A673 (cell line): ENCODE measurements around the gene ZNF280A. TPM values are rescaled to one million over a fixed set of nuclear protein-coding genes. Genes with fewer than 3 reads are reported as not detected.

Experiments
- BruUV-seq: library from RNA; stranded (reverse); fragments of 400-500 nt; replicated peaks from 2 replicates; lab custom pipeline; 2021; lab: Mats Ljungman, UMichigan
- CTCF ChIA-PET: fragments of 300-600 bp; sonication (Branson Sonifier 250); formaldehyde crosslinking; loops from one replicate; lab custom pipeline; 2022; ENCODE audit warnings: antibody characterized with exemption; lab: Charles Lee
- POLR2A ChIA-PET: fragments of 300-600 bp; sonication (Branson Sonifier 250); formaldehyde crosslinking; loops from one replicate; lab custom pipeline; 2022; ENCODE audit warnings: antibody characterized with exemption; ENCODE audit not compliant: low non-redundant PET; lab: Charles Lee
- DNase-seq: peaks from one replicate; pipeline ENCODE4 v3.0.0-alpha.2; 2015; ENCODE audit warnings: low spot score
- H3K27ac ChIP-seq: fragments of 200-600 bp; sonication (generic); 2 replicates; pipeline ENCODE4 v1.5.1; 2016; ENCODE audit warnings: mixed run types, low read depth, mild to moderate bottlenecking, mixed read lengths, antibody characterized with exemption, low read length; ENCODE audit not compliant: poor library complexity, severe bottlenecking
- H3K27me3 ChIP-seq: fragments of 200-600 bp; sonication (generic); replicated peaks from 2 replicates; pipeline ENCODE4 v1.6.1; 2017; ENCODE audit warnings: mixed run types, low read depth, mild to moderate bottlenecking, mixed read lengths, antibody characterized with exemption, low read length; ENCODE audit not compliant: insufficient read depth, poor library complexity
- H3K36me3 ChIP-seq: fragments of 200-600 bp; sonication (generic); 2 replicates; pipeline ENCODE4 v1.6.1; 2016; ENCODE audit warnings: mixed run types, mild to moderate bottlenecking, mixed read lengths, antibody characterized with exemption, low read length; ENCODE audit not compliant: insufficient read depth, poor library complexity, severe bottlenecking
- H3K4me1 ChIP-seq: fragments of 200-600 bp; sonication (generic); 2 replicates; pipeline ENCODE4 v1.6.1; 2017; ENCODE audit warnings: mixed run types, mild to moderate bottlenecking, mixed read lengths, antibody characterized with exemption, low read length; ENCODE audit not compliant: insufficient read depth, poor library complexity, severe bottlenecking
- H3K4me3 ChIP-seq: fragments of 200-600 bp; sonication (generic); 2 replicates; pipeline ENCODE4 v1.5.1; 2016; ENCODE audit warnings: low read depth, mixed run types, mild to moderate bottlenecking, mixed read lengths, low read length; ENCODE audit not compliant: poor library complexity, severe bottlenecking
- H3K9me3 ChIP-seq: fragments of 200-600 bp; sonication (generic); 2 replicates; pipeline ENCODE4 v1.6.1; 2016; ENCODE audit warnings: mixed run types, low read depth, mild to moderate bottlenecking, mixed read lengths, antibody characterized with exemption, low read length; ENCODE audit not compliant: poor library complexity, severe bottlenecking
- EZH2 ChIP-seq: fragments of 200-600 bp; sonication (generic); IDR thresholded peaks from 2 replicates; pipeline ENCODE4 v1.6.1; 2017; ENCODE audit warnings: borderline replicate concordance, low read depth, mild to moderate bottlenecking, mixed read lengths, antibody characterized with exemption, low read length; ENCODE audit not compliant: poor library complexity, severe bottlenecking
- intact Hi-C: fragments of 100-400 bp; cut with micrococcal nuclease; formaldehyde crosslinking; loops from one replicate; pipeline ENCODE4 v1.10.0; 2022; ENCODE audit not compliant: unreplicated experiment
- total RNA-seq: library from RNA; stranded (reverse); gene quantifications from 2 replicates; pipeline ENCODE4 v1.2.3, GENCODE V29; 2021
- TF ChIP-seq, protein P1 (sequence below): fragments of 300-800, 200-600 bp; sonication (generic); conservative IDR thresholded peaks from 2 replicates; pipeline ENCODE4 v1.5.1; 2017; ENCODE audit warnings: low read depth, mild to moderate bottlenecking, antibody characterized with exemption, low read length, moderate library complexity, mixed read lengths

The ZNF280A gene
- total RNA-seq, 1 experiment from 2014 or later = not detected

DNA sequence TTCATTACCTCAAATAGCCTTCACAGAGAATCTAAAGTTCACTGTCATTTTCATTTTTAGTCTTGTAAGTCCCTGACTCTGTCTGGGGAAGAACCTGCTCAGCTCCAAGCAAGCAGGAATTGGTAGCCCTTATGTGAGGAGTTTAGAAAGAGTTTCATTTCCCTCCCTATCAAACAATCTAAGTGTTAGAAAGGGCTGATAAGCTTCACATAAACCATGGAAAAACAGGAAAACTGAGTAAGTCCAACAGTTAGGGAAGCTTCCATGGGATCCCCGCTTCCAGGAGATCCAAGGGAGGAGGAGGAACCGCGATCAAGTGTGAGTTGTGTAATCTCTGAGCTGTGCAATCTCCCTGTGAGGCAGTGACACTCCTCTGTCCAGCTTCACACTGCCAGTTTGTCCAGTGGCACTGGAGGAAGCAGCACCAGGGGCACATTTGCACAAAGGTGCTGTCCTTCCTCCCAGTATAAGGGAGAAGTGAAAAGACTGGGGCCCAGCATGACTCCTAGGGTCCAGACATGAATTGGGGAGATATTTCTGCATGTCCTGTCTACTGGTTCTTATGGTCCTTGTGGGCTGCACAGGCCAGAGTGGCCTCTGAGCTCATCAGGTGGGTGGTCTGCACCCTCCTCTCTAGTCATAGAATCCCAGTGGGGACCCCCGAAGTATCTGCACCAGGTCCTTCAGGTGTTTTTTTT is 34.7 kb upstream of the ZNF280A start:
- H3K27me3 ChIP-seq = no peaks in the 10 kb centered on the region
- no peak overlapping the region for H3K27ac ChIP-seq
- peaks cover 7% of the 10 kb centered on the region for H3K4me1 ChIP-seq
- TF ChIP-seq, protein P1, sequence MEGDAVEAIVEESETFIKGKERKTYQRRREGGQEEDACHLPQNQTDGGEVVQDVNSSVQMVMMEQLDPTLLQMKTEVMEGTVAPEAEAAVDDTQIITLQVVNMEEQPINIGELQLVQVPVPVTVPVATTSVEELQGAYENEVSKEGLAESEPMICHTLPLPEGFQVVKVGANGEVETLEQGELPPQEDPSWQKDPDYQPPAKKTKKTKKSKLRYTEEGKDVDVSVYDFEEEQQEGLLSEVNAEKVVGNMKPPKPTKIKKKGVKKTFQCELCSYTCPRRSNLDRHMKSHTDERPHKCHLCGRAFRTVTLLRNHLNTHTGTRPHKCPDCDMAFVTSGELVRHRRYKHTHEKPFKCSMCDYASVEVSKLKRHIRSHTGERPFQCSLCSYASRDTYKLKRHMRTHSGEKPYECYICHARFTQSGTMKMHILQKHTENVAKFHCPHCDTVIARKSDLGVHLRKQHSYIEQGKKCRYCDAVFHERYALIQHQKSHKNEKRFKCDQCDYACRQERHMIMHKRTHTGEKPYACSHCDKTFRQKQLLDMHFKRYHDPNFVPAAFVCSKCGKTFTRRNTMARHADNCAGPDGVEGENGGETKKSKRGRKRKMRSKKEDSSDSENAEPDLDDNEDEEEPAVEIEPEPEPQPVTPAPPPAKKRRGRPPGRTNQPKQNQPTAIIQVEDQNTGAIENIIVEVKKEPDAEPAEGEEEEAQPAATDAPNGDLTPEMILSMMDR = no peak
- no peak for TF ChIP-seq EZH2
- no peaks in the 10 kb centered on the region for H3K9me3 ChIP-seq
- CTCF ChIA-PET = interaction anchor here (0.7 kb wide), 1 partner anchor 22 kb away, joined by 3 read pairs; no protein-coding TSS in a partner anchor
- BruUV-seq = no TSS peak
- POLR2A ChIA-PET = no interaction called here
- no peaks in the 10 kb centered on the region for H3K36me3 ChIP-seq
- H3K4me3 ChIP-seq = no peak overlapping the region
- intact Hi-C loops = no loop called here
- DNase-seq = no peak

DNA sequence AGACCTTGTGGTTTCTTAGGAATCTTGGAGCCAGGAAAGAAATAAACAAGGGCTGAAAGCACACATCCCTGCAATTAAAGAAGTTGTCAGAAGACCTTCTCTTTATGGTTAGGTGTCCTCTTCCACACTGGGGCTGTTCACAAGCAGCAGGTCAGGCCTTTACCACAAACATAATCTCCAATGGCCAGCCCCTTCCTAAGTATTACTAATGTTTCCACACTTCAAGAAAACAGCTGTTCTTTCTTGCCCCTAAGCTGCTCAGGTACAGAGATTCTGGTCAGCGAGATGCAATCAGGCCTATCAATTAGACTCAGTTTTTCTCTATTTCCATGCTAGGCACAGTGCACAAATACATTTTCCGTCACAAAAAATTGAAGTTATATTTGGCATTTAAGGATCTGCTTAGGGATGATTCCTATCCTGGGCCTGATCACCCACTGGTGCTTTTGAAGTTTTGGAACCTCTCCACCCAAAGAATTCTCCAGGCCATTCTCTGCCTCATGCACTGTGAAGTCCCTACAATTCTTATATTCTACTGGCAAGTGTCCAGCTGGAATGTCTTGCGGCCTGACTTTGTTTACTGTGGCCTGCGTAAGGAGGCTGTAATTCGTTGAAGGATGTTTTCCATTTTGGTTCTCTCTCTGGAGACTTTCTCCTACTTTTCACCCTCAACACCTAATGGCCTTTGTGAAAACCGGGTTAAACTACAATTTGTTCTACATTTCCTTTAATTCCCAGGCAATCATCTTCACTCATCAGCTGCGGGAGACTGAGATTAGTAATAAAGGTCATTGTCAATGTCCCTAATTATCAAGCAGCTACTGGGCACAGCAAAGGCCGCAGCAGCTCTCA is 33.9 kb upstream of the ZNF280A start:
- no peak overlapping the region for H3K27ac ChIP-seq
- BruUV-seq = no TSS peak
- CTCF ChIA-PET = interaction anchor here (0.7 kb wide), 1 partner anchor 22 kb away, joined by 3 read pairs; no protein-coding TSS in a partner anchor
- H3K36me3 ChIP-seq = no peaks in the 10 kb centered on the region
- intact Hi-C loops = no loop called here
- no peak overlapping the region for H3K4me3 ChIP-seq
- TF ChIP-seq, protein P1 = no peak
- no peak for TF ChIP-seq EZH2
- H3K27me3 ChIP-seq = no peaks in the 10 kb centered on the region
- H3K4me1 ChIP-seq = peaks cover 6% of the 10 kb centered on the region
- no peak for DNase-seq
- H3K9me3 ChIP-seq = no peaks in the 10 kb centered on the region
- POLR2A ChIA-PET = no interaction called here

DNA sequence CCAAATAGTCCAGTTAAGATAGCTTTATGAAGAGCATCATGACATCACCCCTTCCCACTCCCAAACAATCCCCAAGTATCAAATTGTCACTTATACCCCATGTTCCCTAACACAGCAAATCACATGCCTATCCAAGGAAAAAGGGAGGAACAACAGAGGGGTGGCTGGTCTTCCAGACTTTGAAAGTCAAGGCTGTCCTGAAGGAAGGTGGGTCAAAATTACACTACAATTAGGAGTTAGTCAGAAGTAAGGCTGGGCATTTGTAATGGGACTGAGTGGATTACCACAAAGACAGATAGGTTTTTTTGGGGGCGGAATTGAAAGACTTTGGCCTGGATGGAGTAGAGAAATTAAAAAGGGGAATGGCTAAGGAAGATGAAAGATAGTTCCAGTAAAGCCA is 33.1 kb upstream of the ZNF280A start:
- H3K4me1 ChIP-seq = no peaks in the 10 kb centered on the region
- H3K27ac ChIP-seq = no peak overlapping the region
- H3K36me3 ChIP-seq = no peaks in the 10 kb centered on the region
- ChIA-PET CTCF (interaction anchor here (0.6 kb wide), 1 partner anchor 198 kb away, joined by 3 read pairs; no protein-coding TSS in a partner anchor), POLR2A (no interaction called here)
- H3K4me3 ChIP-seq = no peak overlapping the region
- no peaks in the 10 kb centered on the region for H3K9me3 ChIP-seq
- intact Hi-C loops = no loop called here
- TF ChIP-seq, protein P1 = no peak
- no peak for TF ChIP-seq EZH2
- H3K27me3 ChIP-seq = no peaks in the 10 kb centered on the region
- BruUV-seq = no TSS peak
- DNase-seq = no peak
